C4-2B (cell line): ENCODE data around the gene FKBP6.
"Not testable (repeated sequence)": the region's sequence is repeated elsewhere in the genome, so short reads cannot be mapped to it uniquely, and the experiment has no call there.

Experiments used
- H3K27ac ChIP-seq: fragments of 450-650 bp; 2 replicates; pipeline ENCODE4 v1.5.1; 2017
- CTCF ChIP-seq: fragments of 450-650 bp; conservative IDR thresholded peaks from 2 replicates; pipeline ENCODE4 v1.5.1; 2017; ENCODE audit warnings: mild to moderate bottlenecking
- ZFX ChIP-seq: fragments of 450-650 bp; IDR thresholded peaks from 2 replicates; pipeline ENCODE4 v1.6.1; 2017

Gene FKBP6

GRCh38 chr7:73387221-73387828 lies 59.4 kb downstream of the FKBP6 start:
- H3K27ac ChIP-seq = no peak overlapping the region
- TF ChIP-seq ZFX (no peak), CTCF (no peak)

- H3K27ac ChIP-seq = no peak overlapping the region
- no peak for TF ChIP-seq ZFX
- TF ChIP-seq CTCF = no peak
Measured at GRCh38 chr7:73387908-73388414, 60.0 kb downstream of the FKBP6 start.

- no peak for TF ChIP-seq ZFX
- TF ChIP-seq CTCF = no peak
- no peak overlapping the region for H3K27ac ChIP-seq
Measured at GRCh38 chr7:73391396-73391795, 63.4 kb downstream of the FKBP6 start.

- H3K27ac ChIP-seq = no peak overlapping the region
- TF ChIP-seq CTCF = no peak
- no peak for TF ChIP-seq ZFX
Measured at GRCh38 chr7:73394422-73394821, 66.5 kb downstream of the FKBP6 start.

GRCh38 chr7:73395538-73396503 lies 67.9 kb downstream of the FKBP6 start:
- H3K27ac ChIP-seq = no peak overlapping the region
- no peak for TF ChIP-seq CTCF
- TF ChIP-seq ZFX = no peak

- H3K27ac ChIP-seq = no peak overlapping the region
- no peak for TF ChIP-seq CTCF
- no peak for TF ChIP-seq ZFX
Measured at GRCh38 chr7:73397521-73398281, 69.7 kb downstream of the FKBP6 start.

- H3K27ac ChIP-seq = not testable (repeated sequence)
Measured at GRCh38 chr7:73399185-73400050, 71.5 kb downstream of the FKBP6 start.

- H3K27ac ChIP-seq = not testable (repeated sequence)
Measured at GRCh38 chr7:73404860-73405259, 76.9 kb downstream of the FKBP6 start.
